Activated CD4-positive, alpha-beta T cell treated with anti-CD3 and anti-CD28 coated beads, Interleukin-10, Interleukin-2, amounts not matched to agents 100 ng/mL and 50 ng/mL, durations not matched to agents 16 hours and 8 hours (primary cell): Measurements from ENCODE around the gene CHTF18.
"Not testable (repeated sequence)": the region's sequence is repeated elsewhere in the genome, so short reads cannot be mapped to it uniquely, and the experiment has no call there.

Source experiments
- DNase-seq: peaks from one replicate; pipeline ENCODE4 v3.0.0-alpha.2; 2020

Gene CHTF18

GRCh38 chr16:832652-833336 is 44.4 kb downstream of the CHTF18 start:
- no peak for DNase-seq

DNA sequence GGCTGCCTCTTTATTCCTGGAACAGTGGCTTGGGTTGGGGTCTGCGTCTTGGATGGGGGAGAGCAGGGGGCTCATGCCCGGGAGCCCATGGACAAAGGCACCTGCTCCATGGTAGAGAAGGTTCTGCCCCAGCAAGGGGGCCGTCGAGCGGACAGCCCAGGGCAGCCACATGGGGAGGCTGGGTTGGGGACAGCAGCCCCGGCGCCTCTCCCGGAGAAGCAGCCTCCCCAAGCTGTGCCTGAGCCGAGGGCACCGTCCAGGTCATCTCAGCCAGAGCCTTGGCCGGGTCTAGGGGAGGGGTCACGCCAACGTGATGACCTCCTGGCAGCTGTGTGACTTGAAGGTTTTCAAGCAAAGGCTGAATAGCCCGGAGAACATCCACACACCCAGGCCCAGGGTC is 45.0 kb downstream of the CHTF18 start:
- DNase-seq = no peak

- DNase-seq = no peak
Observed at GRCh38 chr16:835373-835772, 47.0 kb downstream of the CHTF18 start.

- no peak for DNase-seq
Observed at GRCh38 chr16:836221-836620, 47.8 kb downstream of the CHTF18 start.

DNA sequence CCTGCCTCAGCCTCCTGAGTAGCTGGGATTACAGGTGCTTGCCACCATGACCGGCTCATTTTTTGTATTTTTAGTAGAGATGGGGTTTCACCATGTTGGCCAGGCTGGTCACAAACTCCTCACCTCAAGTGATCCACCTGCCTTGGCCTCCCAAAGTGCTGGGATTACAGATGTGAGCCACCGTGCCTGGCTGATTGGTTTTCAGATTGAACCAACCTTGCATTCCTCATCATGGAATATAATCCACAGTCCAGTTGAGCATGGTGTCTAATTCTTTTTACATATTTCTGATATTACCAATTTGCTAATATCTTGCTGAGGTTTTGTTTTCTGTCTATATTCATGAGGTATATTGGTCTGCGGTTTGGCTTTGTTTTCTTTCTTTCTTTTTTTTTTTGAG is 48.4 kb downstream of the CHTF18 start:
- DNase-seq = not testable (repeated sequence)

DNA sequence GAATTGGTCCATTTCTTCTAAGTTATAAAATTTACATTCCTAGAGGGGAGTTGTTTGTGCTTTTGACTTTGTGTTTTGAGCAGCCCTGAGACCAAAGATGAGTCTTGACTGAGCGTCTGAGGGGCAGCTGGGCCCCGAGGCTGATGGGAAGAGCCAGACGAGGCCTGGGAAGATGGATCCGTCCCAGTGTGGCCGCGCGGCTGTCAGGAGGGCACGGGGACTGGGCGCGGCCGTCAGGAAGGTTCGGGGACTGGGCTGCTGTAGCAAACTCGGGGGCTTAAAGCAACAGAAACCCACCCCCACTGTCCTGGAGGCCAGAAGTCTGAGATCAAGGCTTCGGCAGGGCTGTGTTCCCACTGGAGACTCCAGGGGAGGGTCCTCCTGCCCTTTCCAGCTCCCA is 50.3 kb downstream of the CHTF18 start:
- DNase-seq = no peak

GRCh38 chr16:839643-840408 is 51.4 kb downstream of the CHTF18 start:
- no peak for DNase-seq

DNA sequence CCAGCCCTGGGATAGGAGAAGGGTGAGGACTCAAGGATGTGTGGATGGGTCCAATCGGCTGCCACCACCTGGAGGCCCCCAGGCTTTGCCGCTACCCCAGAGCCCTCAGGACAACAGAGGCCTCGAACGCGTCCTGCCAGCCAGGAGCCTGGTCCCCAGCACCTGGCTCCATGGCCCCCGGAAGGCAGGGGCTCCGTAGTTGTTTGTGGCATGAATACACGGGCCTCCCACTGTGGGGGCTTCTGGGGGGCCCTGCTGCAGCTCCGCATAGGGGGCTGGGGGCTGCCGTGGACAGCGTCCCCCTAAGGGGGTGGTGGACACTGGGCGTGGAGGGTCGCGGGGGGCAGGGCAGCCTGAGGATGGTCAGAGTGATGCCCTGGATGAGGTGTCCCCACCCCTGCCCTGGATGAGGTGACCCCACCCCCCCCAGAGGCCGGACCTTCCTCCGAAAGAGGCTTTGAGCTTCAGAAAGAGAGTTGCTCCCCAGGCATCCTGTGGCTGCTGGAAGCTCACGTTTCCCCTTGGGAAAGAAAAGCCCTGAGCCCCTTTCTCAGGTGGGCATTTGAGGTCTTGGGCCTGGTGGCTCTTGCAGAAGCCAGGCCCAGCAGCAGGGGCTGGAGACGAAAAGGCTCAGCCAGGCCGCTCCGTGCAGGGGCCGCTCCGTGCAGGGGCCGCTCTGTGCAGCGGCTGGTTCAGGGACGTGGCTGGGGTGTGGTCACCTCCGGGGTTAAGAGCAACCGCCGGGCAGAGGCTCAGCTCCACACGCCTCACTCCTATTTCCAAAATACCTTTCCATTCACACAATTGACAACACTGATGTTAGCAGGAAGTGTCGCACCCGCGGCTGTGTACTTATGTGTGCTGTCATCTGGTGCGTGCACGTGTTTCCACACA is 52.4 kb downstream of the CHTF18 start:
- DNase-seq = no peak

DNA sequence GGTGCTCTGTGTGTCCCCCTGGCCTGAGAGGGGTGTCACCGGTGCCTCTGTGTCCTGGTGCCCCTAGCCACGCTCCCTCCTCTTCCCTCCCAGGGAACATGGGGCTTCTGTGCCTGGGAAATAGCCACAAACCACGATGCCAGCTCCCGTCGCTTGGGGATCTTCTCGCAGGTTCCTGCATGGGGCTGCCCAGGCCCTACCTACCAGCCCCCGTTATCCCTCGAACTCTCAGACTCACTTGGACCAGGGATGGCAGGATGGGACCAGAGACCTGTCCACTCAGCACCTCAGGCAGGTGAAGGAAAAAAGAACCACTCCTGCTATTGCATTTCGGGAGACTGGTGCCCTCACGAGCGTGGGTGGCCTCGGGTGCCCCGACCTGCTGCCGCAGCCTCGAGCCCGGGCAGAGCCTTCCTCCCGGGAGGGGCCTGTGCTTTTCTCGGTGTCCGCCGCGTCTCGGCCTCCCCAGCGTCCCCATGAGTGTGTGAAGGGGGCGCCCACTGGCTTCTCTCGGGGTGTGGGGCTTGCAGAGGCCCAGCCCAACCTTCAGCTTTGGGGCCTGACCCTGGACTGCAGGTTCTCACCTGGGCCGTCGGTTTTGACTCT is 53.1 kb downstream of the CHTF18 start:
- no peak for DNase-seq

DNA sequence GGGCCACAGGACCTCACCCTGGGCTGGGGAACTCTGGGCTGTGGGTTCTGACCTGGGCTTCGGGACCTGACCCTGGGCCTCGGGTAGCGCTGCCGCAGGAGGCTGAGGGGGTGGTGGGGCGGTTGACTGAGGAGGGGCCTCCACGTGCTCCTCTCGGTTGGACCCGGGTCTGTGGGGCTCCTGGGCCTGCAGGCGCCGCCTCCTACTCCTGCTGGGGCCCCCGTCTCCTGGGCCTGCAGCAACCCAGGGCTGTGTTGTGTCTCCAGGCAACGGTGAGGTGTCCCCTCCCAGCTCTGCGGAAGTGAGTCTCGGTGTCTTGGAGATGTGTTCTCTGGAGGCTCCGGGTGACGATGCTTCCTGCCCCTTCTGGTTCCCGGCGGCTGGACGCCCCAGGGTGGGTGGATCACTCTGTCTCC is 53.6 kb downstream of the CHTF18 start:
- DNase-seq = no peak

DNA sequence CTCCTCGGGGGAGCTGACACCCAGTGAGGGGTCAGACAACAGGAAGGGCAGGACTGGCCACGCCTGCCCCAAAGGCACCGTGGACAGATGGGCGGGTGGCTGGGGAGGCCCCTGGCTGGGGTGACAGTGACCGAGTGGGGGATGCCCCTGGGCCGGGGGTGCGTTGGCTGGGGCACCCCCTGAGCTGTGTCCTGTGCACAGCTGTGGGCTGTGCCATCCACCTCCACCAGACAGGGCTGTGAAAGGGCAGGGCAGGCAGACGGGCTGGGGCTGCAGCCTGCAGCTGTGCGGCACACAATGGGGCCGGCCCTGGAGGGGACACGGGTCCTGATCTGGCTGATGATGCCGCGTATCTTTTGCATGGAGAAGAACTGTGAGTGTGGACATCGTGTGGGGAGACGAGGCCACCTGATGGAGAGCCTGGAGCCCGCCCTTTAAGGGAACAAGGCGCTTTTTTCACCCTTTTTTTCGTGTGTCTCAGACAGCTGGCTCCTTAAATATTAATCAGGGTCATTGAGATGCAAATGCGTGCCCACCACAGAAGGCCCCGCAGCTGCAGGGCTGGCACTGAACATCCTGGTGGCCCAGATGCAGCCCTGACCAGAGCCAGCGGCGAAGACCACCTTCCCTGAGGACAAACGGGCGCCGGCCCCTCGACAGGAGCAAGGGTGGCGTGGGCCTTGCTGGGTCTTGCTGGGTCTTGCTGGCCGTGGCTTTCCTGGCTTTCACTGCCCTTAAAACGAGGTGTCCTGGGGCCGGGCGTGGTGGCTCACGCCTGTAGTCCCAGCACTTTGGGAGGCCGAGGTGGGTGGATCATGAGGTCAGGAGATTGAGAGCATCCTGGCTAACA is 54.5 kb downstream of the CHTF18 start:
- DNase-seq = no peak

- DNase-seq = no peak
Observed at GRCh38 chr16:843771-844170, 55.4 kb downstream of the CHTF18 start.

DNA sequence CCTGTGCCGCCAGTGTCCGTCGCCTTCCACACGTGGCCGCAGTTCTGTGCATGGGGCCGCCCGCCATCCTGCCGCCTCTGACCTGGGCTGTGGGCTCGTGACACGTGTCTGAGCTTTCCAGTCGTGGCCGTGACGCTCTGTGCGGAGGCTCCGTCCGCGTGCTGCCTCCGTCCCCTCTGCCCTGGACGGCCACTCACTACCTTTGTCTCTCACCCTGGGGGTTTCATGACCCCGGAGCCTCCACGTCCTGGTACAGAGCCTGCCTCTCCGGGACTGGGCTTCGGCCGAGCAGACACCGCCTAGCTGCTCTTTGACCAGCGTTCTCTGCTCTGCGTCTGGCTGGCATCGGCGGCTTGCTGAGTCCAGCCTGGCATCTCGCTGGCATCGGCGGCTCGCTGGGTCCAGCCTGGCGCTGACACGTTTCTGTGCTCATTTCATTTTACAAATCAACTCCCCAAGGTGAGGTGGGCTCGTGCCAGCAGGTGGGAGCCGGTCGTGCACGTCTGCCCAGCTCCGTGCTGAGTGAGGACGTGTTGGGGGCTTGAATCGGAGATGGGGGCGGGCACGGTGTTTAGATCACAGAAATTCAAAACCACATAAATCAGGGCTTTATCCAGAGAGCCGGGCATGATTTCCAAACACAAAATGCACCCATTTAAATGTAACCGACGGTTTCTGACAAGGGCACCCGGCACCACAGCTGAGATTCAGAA is 56.4 kb downstream of the CHTF18 start:
- DNase-seq = no peak

DNA sequence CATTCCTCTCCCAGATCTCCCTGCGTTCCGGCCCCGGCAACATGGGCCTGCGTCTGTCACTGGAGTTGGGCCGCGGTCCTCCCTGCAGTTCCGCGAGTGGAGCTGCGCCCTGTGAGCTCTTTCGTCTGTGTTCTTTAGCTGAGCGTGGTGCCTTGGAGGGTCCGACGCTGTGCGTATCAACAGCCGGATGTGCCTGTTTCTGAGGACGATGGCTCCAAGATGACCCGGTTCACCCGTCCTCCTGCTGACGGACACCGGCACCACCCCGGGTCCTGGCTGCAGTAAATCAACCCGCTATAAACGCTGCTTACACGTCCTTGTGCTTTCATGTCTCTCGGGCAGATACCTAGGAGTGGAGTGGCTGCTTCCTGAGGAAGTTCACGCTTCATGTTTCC is 56.9 kb downstream of the CHTF18 start:
- no peak for DNase-seq

DNA sequence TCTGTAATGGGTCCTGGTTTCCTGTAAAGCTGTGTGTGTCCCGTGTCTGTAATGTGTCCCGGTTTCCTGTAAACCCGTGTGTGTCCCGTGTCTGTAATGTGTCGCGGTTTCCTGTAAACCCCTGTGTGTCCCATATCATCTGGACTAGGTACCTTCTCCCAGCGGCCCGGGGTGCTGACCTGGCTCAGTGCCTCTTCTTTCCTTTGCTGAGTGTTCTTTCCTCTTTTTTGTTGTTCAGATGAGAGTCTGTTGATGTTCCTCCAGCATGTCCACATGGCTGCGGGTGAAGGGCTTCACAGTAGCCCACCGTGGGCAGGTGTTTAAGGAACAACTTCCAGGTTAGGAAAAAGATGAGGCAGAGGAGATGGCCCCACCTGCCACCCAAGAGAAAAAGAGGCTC is 58.7 kb downstream of the CHTF18 start:
- no peak for DNase-seq
